ENCODE data around the gene DHX30.

The DHX30 gene

DNA sequence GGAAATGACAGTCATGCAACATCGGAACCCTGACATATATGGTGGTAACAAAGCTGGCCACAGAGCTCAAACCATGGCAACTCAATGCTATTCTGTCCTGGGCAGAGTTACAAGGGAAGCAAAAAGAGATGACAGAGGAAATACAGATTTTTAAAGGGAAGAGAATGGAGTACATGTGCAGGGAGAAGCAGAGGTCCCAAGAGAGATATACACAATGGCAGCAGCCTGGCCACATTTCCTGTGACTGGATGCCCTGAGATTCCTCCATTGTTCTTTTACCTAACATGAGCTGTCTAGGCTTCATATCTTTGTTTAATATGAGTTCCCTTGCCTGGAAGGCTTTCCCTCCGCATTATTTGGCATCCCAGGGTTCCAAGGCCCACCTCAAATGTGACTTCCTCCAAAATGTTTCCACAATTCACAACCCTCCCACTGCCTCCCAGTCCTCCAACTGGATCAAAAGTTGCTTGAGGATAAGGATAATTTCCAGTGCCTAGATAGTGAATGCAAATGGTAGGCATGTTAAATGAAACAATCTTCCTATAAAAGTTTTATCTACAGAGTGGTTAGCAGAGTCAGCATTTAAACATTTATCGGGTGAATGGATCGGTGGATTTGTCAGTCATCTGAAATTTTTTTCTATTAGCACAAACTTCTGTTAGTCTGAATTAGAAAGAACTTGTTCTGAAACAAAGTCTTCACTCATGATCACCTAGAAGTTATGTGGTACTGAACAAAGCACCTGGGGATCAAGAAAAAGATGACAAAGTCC, 86.2 kb downstream of the DHX30 start:
- no peak for DNase-seq

DNA sequence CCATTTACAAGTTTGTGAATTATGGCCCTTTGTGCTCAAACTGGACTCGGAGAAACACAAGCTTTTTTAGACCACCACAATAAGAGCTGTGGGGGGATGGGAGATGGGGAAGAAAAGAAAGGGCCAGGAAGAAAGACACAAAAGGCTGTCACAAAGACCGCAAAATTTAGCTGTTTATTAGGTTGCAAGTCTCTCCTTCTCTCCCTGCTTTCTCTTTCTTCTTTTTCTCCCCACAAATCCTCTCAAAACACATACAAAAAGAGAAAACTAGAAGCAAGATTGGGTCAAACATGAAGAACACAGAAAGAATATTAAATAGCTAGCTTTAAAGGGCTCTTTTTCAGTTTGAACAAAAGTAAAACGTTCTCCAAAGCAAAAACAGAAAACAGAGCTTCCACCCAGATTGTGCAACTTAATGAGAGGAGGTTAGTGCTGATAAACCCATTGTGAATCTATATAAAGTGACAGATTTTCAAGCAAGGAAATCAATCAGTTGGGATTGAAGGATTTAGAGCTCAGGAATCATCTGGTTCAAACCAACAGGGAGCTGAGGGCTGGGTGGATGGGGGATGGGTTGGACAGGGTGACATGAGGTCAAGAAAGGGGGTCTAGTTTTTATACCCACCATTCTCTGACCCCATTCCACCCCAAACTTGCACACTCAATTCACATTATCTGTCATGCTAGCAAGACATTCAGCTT, 87.3 kb downstream of the DHX30 start:
- no peak for DNase-seq

DNA sequence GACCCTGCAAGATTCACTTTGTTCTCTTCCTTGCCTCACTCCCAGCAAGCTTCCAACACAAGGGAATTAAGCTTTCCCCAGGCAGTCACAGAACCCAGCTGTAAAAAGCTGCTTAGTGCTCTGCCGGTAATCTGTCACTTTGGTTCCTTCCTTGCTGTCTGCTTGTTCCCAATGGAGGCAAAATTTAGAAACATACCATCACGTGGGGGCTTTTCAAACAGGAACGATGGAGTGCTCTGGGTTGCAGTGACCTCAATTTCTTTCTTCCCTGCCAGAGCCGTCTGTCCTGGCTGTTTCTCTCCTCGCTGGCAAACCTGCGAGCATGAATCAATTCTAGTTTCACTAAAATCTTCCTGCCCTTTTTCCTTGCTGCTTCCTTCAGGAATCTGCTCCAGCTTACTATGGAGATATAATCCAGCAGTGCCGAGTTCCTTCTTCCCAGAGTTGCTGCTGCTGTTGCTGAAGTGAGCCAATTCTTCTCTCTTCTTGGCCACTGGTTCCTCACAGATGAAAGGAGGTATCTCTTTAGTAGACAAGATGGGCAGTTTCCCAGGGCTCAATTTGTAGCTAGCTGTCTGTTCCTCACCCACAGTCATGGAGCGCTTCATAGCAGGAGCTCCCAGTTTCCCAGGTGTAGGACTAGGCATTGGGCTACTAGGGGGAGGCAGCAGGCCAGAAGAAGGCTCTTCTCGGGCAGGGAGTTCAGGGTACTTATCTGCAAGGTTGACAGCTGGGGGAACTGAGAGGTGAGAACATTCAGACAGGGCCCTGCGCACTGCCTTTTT, 88.1 kb downstream of the DHX30 start:
- no peak for DNase-seq

GRCh38 chr3:47891613-47892005, 88.7 kb downstream of the DHX30 start:
- DNase-seq, result no peak

- no peak for DNase-seq
These were observed 89.5 kb downstream of the DHX30 start for GRCh38 chr3:47892286-47893040.

GRCh38 chr3:47895241-47895640, 92.3 kb downstream of the DHX30 start:
- DNase-seq, result no peak

DNA sequence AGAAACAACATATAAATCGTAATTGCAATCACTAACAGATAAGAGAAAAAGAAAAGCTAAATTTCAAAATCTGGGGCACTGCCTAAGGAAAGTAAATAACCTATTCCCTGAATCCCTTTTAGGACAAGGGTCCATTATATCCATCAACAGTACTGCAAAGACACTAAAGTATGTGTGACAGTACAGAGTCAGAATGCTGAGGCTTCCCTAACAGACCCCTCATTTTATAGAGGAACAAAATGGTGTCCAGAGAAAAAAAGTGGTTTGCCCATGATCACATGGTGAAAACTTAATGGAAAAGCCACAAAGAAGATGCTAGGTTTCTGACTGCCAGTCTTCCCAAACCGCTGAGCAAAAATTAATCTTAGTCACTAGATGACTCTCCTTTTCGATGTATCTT, 93.8 kb downstream of the DHX30 start:
- no peak for DNase-seq

DNA sequence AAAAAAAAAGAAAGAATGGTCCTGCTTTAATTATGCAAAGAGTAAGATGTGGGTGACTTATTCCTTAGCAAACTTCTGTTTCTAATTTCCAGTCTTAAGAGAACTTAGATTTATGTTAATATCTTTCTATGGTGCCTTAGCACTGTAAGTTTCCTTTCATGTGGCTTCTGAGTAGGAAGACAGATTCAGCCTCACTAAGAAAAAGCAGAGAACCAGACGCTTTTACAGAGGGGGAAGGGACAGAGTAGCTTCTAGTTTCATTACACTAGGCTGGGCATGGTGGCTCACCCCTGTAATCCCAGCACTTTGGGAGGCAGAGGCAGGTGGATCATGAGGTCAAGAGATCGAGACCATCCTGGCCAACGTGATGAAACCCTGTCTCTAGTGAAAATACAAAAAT, 95.0 kb downstream of the DHX30 start:
- DNase-seq, result no peak

- no peak for DNase-seq
These were observed 96.7 kb downstream of the DHX30 start for GRCh38 chr3:47899495-47900108.

Measured in NCI-H510A (cell line).